ENCODE results near the gene MBD6.

DNA sequence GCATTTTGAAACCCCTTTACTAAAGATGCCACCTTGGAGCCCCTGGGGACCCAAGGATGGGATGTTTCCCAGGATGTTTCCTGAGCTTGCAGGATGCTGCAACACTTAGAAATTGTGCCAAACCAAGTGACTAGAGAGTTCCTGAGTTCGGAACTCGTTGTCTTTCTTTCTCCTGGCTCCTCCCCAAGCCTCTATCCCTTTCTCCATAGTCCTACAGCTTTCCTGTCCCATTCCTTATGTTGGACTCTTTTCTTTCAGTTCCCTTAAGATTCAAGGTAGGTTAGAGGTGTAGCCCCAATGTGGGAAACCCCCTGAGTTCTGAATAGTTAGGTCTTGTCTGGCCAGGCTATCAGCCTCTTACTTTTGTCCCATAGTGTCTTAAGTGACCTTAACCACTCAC, 25.9 kb downstream of the MBD6 start:
- TF ChIP-seq, protein P1, sequence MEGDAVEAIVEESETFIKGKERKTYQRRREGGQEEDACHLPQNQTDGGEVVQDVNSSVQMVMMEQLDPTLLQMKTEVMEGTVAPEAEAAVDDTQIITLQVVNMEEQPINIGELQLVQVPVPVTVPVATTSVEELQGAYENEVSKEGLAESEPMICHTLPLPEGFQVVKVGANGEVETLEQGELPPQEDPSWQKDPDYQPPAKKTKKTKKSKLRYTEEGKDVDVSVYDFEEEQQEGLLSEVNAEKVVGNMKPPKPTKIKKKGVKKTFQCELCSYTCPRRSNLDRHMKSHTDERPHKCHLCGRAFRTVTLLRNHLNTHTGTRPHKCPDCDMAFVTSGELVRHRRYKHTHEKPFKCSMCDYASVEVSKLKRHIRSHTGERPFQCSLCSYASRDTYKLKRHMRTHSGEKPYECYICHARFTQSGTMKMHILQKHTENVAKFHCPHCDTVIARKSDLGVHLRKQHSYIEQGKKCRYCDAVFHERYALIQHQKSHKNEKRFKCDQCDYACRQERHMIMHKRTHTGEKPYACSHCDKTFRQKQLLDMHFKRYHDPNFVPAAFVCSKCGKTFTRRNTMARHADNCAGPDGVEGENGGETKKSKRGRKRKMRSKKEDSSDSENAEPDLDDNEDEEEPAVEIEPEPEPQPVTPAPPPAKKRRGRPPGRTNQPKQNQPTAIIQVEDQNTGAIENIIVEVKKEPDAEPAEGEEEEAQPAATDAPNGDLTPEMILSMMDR (IDR thresholded peaks at IDR 0.05), result no peak
- TF ChIP-seq POLR2A (IDR thresholded peaks at IDR 0.05), result no peak

Data from heart left ventricle (tissue), 13 donors.